ENCODE results near the gene TSHZ1. TPM values are rescaled to one million over a fixed set of nuclear protein-coding genes. Genes with fewer than 3 reads are reported as not detected.

TSHZ1 gene
- total RNA-seq, 1 donor from 2014 or later = 1.3 TPM

GRCh38 chr18:75309564-75309963 lies 99.0 kb downstream of the TSHZ1 start:
- H3K4me3 ChIP-seq (ENCODE audit: low read depth, low read length) = no peak overlapping the region
- DNase-seq (ENCODE audit: low read depth) = no peak
- no peaks in the 10 kb centered on the region for H3K27me3 ChIP-seq (ENCODE audit: control insufficient read depth, insufficient read depth, low read length)
- no peaks in the 10 kb centered on the region for H3K36me3 ChIP-seq (ENCODE audit: control insufficient read depth, insufficient read depth, low read length)
- FAIRE-seq = no peak
- TF ChIP-seq CTCF (IDR thresholded peaks at IDR 0.05; ENCODE audit: insufficient read depth, low read length, severe bottlenecking) = no peak

GRCh38 chr18:75314117-75314516 lies 103.5 kb downstream of the TSHZ1 start:
- no peak overlapping the region for H3K4me3 ChIP-seq (ENCODE audit: low read depth, low read length)
- DNase-seq (ENCODE audit: low read depth) (no peak), FAIRE-seq (no peak)
- no peaks in the 10 kb centered on the region for H3K36me3 ChIP-seq (ENCODE audit: control insufficient read depth, insufficient read depth, low read length)
- no peak for TF ChIP-seq CTCF (IDR thresholded peaks at IDR 0.05; ENCODE audit: insufficient read depth, low read length, severe bottlenecking)
- H3K27me3 ChIP-seq (ENCODE audit: control insufficient read depth, insufficient read depth, low read length) = no peaks in the 10 kb centered on the region

- Histone ChIP-seq H3K36me3 (ENCODE audit: control insufficient read depth, insufficient read depth, low read length) (no peaks in the 10 kb centered on the region), H3K27me3 (ENCODE audit: control insufficient read depth, insufficient read depth, low read length) (no peaks in the 10 kb centered on the region), H3K4me3 (ENCODE audit: low read depth, low read length) (no peak overlapping the region)
- DNase-seq (ENCODE audit: low read depth) (no peak), FAIRE-seq (no peak)
- no peak for TF ChIP-seq CTCF (IDR thresholded peaks at IDR 0.05; ENCODE audit: insufficient read depth, low read length, severe bottlenecking)
These were observed 104.0 kb downstream of the TSHZ1 start for GRCh38 chr18:75314606-75315005.

GRCh38 chr18:75316223-75316622 lies 105.6 kb downstream of the TSHZ1 start:
- FAIRE-seq = no peak
- Histone ChIP-seq H3K4me3 (ENCODE audit: low read depth, low read length) (no peak overlapping the region), H3K27me3 (ENCODE audit: control insufficient read depth, insufficient read depth, low read length) (no peaks in the 10 kb centered on the region), H3K36me3 (ENCODE audit: control insufficient read depth, insufficient read depth, low read length) (no peaks in the 10 kb centered on the region)
- DNase-seq (ENCODE audit: low read depth) = no peak
- TF ChIP-seq CTCF (IDR thresholded peaks at IDR 0.05; ENCODE audit: insufficient read depth, low read length, severe bottlenecking) = no peak

GRCh38 chr18:75316826-75317225 lies 106.2 kb downstream of the TSHZ1 start:
- no peak for DNase-seq (ENCODE audit: low read depth)
- peak; percentile 47 for FAIRE-seq
- H3K4me3 ChIP-seq (ENCODE audit: low read depth, low read length) = no peak overlapping the region
- H3K36me3 ChIP-seq (ENCODE audit: control insufficient read depth, insufficient read depth, low read length) = no peaks in the 10 kb centered on the region
- H3K27me3 ChIP-seq (ENCODE audit: control insufficient read depth, insufficient read depth, low read length) = no peaks in the 10 kb centered on the region
- TF ChIP-seq CTCF (IDR thresholded peaks at IDR 0.05; ENCODE audit: insufficient read depth, low read length, severe bottlenecking) = no peak

GRCh38 chr18:75317300-75317699 lies 106.7 kb downstream of the TSHZ1 start:
- no peak for TF ChIP-seq CTCF (IDR thresholded peaks at IDR 0.05; ENCODE audit: insufficient read depth, low read length, severe bottlenecking)
- no peak for DNase-seq (ENCODE audit: low read depth)
- no peaks in the 10 kb centered on the region for H3K36me3 ChIP-seq (ENCODE audit: control insufficient read depth, insufficient read depth, low read length)
- no peaks in the 10 kb centered on the region for H3K27me3 ChIP-seq (ENCODE audit: control insufficient read depth, insufficient read depth, low read length)
- no peak overlapping the region for H3K4me3 ChIP-seq (ENCODE audit: low read depth, low read length)
- FAIRE-seq = no peak
